Osteocyte (in vitro differentiated cells): ENCODE results near the gene ALPL. TPM values are rescaled to one million over a fixed set of nuclear protein-coding genes. Genes with fewer than 3 reads are reported as not detected.
"Not testable (repeated sequence)": the region's sequence is repeated elsewhere in the genome, so short reads cannot be mapped to it uniquely, and the experiment has no call there.

Source experiments
- DNase-seq: peaks from one replicate; pipeline ENCODE4 v3.0.0; 2021; ENCODE audit warnings: mixed read lengths; ENCODE audit not compliant: unreplicated experiment; ENCODE audit errors: extremely low spot score
- H3K27ac Mint-ChIP-seq: one replicate; pipeline ENCODE4 v1.8.0; 2021; ENCODE audit warnings: mild to moderate bottlenecking, mixed read lengths; ENCODE audit not compliant: unreplicated experiment
- H3K27me3 Mint-ChIP-seq: one replicate; pipeline ENCODE4 v1.8.0; 2021; ENCODE audit warnings: mixed read lengths; ENCODE audit not compliant: unreplicated experiment
- H3K36me3 Mint-ChIP-seq: one replicate; pipeline ENCODE4 v1.8.0; 2021; ENCODE audit warnings: mixed read lengths; ENCODE audit not compliant: unreplicated experiment
- H3K4me1 Mint-ChIP-seq: one replicate; pipeline ENCODE4 v1.8.0; 2021; ENCODE audit warnings: mixed read lengths; ENCODE audit not compliant: unreplicated experiment
- H3K4me3 Mint-ChIP-seq: one replicate; pipeline ENCODE4 v1.8.0; 2021; ENCODE audit warnings: mild to moderate bottlenecking, moderate library complexity, mixed read lengths; ENCODE audit not compliant: unreplicated experiment
- H3K9me3 Mint-ChIP-seq: one replicate; pipeline ENCODE4 v1.8.0; 2021; ENCODE audit warnings: mixed read lengths; ENCODE audit not compliant: unreplicated experiment
- CTCF ChIP-seq: fragments of 200-600 bp; sonication (generic); IDR thresholded peaks from 2 replicates; pipeline ENCODE4 v1.5.0; 2021; ENCODE audit warnings: antibody characterized with exemption, mild to moderate bottlenecking, moderate library complexity
- long read RNA-seq: library from polyadenylated mRNA; unstranded; transcript quantifications from one replicate; pipeline ENCODE4 v2.0.0, GENCODE V29; 2021
- total RNA-seq: library from RNA; stranded (reverse); gene quantifications from 2 replicates; pipeline ENCODE4 v1.2.1, GENCODE V29; 2021

ALPL gene
- 41.6 and 43.4 TPM in 2 replicates for total RNA-seq
- long read RNA-seq, transcript ALPL-204 (12 exons, 2,589 nt), result major isoform, 15 of 20 reads
- long read RNA-seq, partial matches to known transcripts, result 3 of 20 reads
- long read RNA-seq, other reads (novel, unspliced or antisense), result 2 of 20 reads

GRCh38 chr1:21509351-21510112 is at the start of gene ALPL:
Gene ALPL, plus strand, starts transcription at chr1:21509423. Its CDS starts 44,659 bp downstream, at chr1:21554082.
- H3K9me3 Mint-ChIP-seq, result no peaks in the 10 kb centered on the region
- H3K36me3 Mint-ChIP-seq, result no peaks in the 10 kb centered on the region
- peak within 1 kb of the TSS; percentile 77 for H3K4me3 Mint-ChIP-seq
- peak within 1 kb of the TSS; percentile 54 for H3K27ac Mint-ChIP-seq
- DNase-seq, result no peak
- no peaks in the 10 kb centered on the region for H3K27me3 Mint-ChIP-seq
- TF ChIP-seq CTCF, result no peak
- H3K4me1 Mint-ChIP-seq, result peaks cover 36% of the 10 kb centered on the region

- H3K27ac Mint-ChIP-seq, DNase-seq, H3K27me3 Mint-ChIP-seq, H3K4me1 Mint-ChIP-seq, H3K4me3 Mint-ChIP-seq, H3K9me3 Mint-ChIP-seq: not testable (repeated sequence)
- H3K36me3 Mint-ChIP-seq, result peaks cover 21% of the 10 kb centered on the region
These were observed 44.1 kb upstream of the ALPL start for GRCh38 chr1:21465127-21465526.

- not testable (repeated sequence) for H3K4me1 Mint-ChIP-seq, DNase-seq, H3K4me3 Mint-ChIP-seq, H3K9me3 Mint-ChIP-seq, H3K27ac Mint-ChIP-seq, H3K27me3 Mint-ChIP-seq
- H3K36me3 Mint-ChIP-seq, result peaks cover 37% of the 10 kb centered on the region
These were observed 41.3 kb upstream of the ALPL start for GRCh38 chr1:21467946-21468345.

GRCh38 chr1:21468599-21468998 is 40.6 kb upstream of the ALPL start:
- no peak overlapping the region for H3K27ac Mint-ChIP-seq
- H3K4me3 Mint-ChIP-seq, result no peak overlapping the region
- peak; percentile 48 for TF ChIP-seq CTCF
- H3K4me1 Mint-ChIP-seq, result no peaks in the 10 kb centered on the region
- H3K27me3 Mint-ChIP-seq, result no peaks in the 10 kb centered on the region
- H3K36me3 Mint-ChIP-seq, result peaks cover 43% of the 10 kb centered on the region
- no peak for DNase-seq
- H3K9me3 Mint-ChIP-seq, result no peaks in the 10 kb centered on the region

GRCh38 chr1:21469581-21469980 is 39.6 kb upstream of the ALPL start:
- Mint-ChIP-seq H3K27ac (no peak overlapping the region), H3K9me3 (no peaks in the 10 kb centered on the region), H3K27me3 (no peaks in the 10 kb centered on the region), H3K4me1 (no peaks in the 10 kb centered on the region), H3K4me3 (no peak overlapping the region), H3K36me3 (peaks cover 53% of the 10 kb centered on the region)
- no peak for DNase-seq
- no peak for TF ChIP-seq CTCF

GRCh38 chr1:21472861-21473260 is 36.4 kb upstream of the ALPL start:
- Mint-ChIP-seq H3K36me3 (peaks cover 75% of the 10 kb centered on the region), H3K27me3 (no peaks in the 10 kb centered on the region), H3K27ac (no peak overlapping the region), H3K9me3 (no peaks in the 10 kb centered on the region), H3K4me3 (no peak overlapping the region), H3K4me1 (no peaks in the 10 kb centered on the region)
- DNase-seq, result no peak
- TF ChIP-seq CTCF, result no peak
